Cardiac fibroblast (primary cell): ENCODE data around the gene SFTPD.
"Not testable (repeated sequence)": the region's sequence is repeated elsewhere in the genome, so short reads cannot be mapped to it uniquely, and the experiment has no call there.

Experiments
- DNase-seq, 2 donors: peaks; one replicate each; pipeline versions ENCODE4 v3.0.0 to v3.0.0-alpha.2; 2010; ENCODE audit warnings: low read depth in 2 of 2
- H3K4me3 ChIP-seq, 2 donors: replicated peaks in 1 of 2; 1 replicate in 1 of 2; 2 replicates in 1 of 2; pipeline ENCODE4 v1.5.1; 2011; ENCODE audit warnings: low read depth in 2 of 2, low read length in 2 of 2, mild to moderate bottlenecking in 2 of 2, moderate library complexity in 1 of 2
- CTCF ChIP-seq: IDR thresholded peaks from one replicate; pipeline ENCODE4 v1.5.1; 2011; ENCODE audit warnings: low read depth, mild to moderate bottlenecking, low read length, inconsistent platforms

The SFTPD gene

GRCh38 chr10:79948976-79949722, at the start of gene SFTPD:
Gene SFTPD, minus strand, starts transcription at chr10:79949105. Its CDS starts 2,446 bp downstream, at chr10:79946659.
- TF ChIP-seq CTCF: no peak
- DNase-seq: peak in 1 of 2 donors; percentile 13
- no peak within 1 kb of the TSS for H3K4me3 ChIP-seq

GRCh38 chr10:79995979-79996634, 47.2 kb upstream of the SFTPD start:
- no peak for DNase-seq
- no peak for TF ChIP-seq CTCF

GRCh38 chr10:79994556-79994955, 45.7 kb upstream of the SFTPD start:
- no peak overlapping the region for H3K4me3 ChIP-seq
- no peak for TF ChIP-seq CTCF
- DNase-seq: no peak

More at GRCh38 chr10:79995979-79996634, 47.2 kb upstream of the SFTPD start:
- H3K4me3 ChIP-seq: no peak overlapping the region

GRCh38 chr10:79988199-79988598, 39.3 kb upstream of the SFTPD start:
- H3K4me3 ChIP-seq, DNase-seq: not testable (repeated sequence)

- not testable (repeated sequence) for H3K4me3 ChIP-seq, DNase-seq
These were observed 37.8 kb upstream of the SFTPD start for GRCh38 chr10:79986661-79987060.

- no peak for DNase-seq
- no peak for TF ChIP-seq CTCF
- H3K4me3 ChIP-seq: no peak overlapping the region
These were observed 36.7 kb upstream of the SFTPD start for GRCh38 chr10:79985481-79986072.

GRCh38 chr10:79984851-79985250, 35.9 kb upstream of the SFTPD start:
- no peak overlapping the region for H3K4me3 ChIP-seq
- no peak for DNase-seq
- TF ChIP-seq CTCF: no peak
